HG03469 (cell line): ENCODE results near the gene FIBIN.
"Not testable (repeated sequence)": the region's sequence is repeated elsewhere in the genome, so short reads cannot be mapped to it uniquely, and the experiment has no call there.

Experiments
- ATAC-seq: cut with Tn5 transposase; IDR thresholded peaks from one replicate; pipeline ENCODE4 v1.9.1; 2021; ENCODE audit warnings: mild to moderate bottlenecking, moderate library complexity, moderate number of reproducible peaks; ENCODE audit not compliant: unreplicated experiment

Gene FIBIN

DNA sequence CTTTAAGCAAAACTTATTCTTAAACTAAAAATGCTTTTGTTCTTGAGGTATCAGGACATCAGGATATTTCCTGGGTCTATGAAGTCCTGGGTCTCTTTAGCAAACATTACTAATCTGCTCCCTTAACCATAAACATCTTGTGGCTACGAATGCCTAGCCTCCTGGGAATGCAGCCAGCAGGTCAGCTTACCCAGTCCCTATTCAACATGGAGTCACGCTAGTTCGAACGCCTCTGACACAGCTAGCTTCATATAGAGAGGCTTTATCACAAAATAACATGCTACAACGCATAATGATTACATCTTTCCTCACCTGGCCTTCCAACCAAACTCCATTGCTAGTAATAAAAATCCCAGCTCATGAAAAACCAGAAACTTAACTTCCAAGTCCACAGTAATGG, 17.5 kb upstream of the FIBIN start:
- ATAC-seq: no peak

GRCh38 chr11:26977209-26977608, 16.7 kb upstream of the FIBIN start:
- ATAC-seq: not testable (repeated sequence)

- no peak for ATAC-seq
Observed at GRCh38 chr11:26983645-26984044, 10.3 kb upstream of the FIBIN start.

DNA sequence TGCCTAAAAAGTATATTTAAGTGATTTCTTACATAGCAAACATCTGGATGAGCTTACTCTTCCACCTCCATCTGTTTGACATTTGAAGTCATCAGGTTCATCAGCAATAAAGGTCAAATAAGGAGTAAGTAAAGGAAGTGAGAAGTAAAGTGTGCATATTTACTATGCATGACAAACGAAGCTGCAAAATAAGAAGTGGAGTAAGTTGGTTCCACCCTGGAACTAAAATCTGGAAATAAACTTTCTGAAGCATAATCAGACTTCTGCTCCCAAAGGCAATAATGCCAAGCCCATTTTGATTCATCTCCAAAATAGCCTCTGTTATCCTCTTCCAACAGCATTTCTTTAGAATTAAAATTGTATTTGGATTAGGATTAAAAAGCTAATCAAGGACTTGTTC, 8.4 kb upstream of the FIBIN start:
- no peak for ATAC-seq

DNA sequence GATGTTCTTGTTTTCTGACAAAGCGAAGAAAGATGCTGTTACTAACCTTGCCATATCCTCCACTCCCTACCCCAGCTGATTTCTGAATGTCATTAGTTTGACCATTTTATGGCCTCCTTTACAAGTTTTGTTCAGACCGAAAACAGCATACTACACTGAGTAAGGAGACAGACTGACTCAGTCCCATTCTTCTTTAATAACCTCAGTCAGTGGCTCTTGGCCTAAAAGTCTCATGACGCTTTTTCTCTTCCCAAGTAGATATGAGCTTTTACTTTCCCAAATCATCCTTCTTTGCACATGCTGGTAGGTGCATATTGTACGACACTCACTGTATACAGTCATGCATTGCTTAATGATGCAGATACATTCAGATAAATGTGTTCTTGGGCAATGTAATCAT, 8.0 kb upstream of the FIBIN start:
- no peak for ATAC-seq

DNA sequence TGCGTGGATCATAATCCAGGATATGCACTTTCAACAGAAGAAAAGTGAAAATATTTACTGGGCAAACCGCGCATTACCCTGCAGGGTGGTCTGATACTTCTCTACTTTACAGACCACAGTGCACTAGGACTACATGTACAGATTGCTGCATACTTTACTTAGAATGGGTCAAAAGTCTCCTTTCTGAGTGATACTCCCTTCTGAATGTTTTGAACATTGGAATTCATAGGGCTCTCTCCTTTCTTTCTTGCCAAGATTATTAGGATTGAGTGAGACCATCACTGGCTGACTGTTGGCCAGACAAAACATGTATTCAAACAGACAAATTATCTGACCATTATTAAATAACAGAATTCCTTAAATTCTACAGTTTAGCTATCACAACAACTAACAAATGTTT, 6.6 kb upstream of the FIBIN start:
- ATAC-seq: no peak

DNA sequence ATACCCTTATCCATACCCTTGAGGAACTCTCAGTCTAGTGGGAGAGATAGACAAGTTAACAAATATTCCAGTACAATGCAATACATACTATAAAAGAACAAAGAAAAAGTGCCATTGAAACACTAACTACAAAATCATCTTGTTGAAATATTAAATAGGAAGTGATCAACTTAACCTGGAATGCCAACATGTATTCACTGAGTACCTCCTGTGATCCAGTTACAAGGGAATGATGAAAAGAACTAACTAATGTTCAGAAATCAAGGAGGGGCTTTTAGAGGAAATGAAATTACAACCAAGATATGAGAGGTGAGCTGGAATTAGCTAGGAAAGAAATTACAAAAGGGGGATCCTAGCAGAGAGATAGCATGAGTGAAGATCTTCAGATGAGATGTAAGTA, 6.2 kb upstream of the FIBIN start:
- no peak for ATAC-seq

- ATAC-seq: no peak
Observed at GRCh38 chr11:26992031-26992541, 1.8 kb upstream of the FIBIN start.

GRCh38 chr11:26994631-26995095, 751 bp downstream of the FIBIN start:
- no peak for ATAC-seq

DNA sequence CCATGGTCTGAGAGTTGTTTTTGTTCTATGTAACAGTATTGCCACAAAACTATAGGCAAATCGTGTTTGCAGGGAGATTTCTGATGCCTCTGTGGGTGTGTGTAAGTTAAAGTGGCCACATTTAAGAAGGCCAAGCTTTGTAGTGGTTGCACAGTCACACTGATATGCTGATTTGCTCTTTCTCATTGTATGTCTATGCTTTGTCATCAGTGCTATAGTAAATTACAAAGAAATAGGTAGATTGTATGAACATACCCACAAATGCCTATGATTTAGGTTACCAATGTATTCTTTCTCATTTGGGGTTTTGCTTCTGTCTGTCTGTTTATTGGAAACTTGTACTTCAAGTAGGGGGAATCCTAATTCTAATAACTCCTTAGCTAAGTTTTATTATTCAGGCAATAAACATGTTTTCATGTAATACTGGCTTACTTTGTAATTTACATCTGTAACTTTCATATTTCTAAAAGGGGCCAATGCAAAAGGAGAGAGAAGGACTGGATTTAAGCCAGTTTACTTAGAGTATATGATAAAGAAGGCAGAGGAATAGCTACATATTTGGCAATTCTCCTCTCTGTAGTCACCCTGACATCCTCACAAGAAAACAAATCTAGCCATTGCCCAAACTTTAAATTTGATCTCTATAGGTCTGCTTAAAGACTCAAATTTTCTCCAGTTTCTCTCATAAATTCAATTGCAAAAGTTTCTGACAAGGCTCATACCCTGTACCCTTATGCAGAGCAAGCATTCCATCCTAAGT, 2.0 kb downstream of the FIBIN start:
- ATAC-seq: no peak

DNA sequence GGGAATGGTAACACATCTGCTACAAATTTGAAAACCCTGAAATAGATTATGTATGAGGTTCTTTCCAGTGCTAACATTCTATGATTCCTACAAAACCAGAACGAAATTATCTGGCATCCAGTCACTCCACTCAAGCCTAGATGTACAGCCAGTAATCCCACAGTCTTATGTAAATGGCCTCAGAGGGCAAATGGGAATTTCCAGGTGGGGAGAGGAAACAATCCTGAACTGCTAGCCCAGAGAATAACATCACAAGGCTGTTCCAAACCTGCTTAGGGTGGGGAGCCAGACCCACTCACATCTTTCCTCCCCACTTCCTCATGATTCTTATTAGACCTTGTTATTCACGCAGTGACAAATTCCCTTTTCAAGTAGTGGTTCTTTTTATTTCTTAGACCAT, 3.5 kb downstream of the FIBIN start:
- ATAC-seq: no peak

GRCh38 chr11:27001136-27001730, 7.3 kb downstream of the FIBIN start:
- ATAC-seq: not testable (repeated sequence)

DNA sequence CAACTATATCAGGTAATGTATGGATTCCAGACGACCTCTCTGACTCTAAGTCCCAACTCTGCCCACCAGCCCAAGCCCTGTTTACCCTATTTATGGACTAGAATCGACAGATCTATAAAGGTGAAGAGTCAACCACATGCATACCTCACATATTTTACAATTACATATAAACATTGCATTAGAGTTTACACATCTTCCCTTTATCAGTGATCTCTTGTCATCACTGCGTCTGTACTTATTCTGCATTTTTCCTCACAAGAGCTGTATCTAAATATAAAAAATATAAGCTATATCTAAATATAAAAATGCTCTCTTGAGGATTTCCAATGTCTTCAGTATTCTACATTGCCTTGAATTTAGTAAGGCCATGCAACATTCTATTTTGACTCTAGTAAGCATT, 8.5 kb downstream of the FIBIN start:
- ATAC-seq: no peak

DNA sequence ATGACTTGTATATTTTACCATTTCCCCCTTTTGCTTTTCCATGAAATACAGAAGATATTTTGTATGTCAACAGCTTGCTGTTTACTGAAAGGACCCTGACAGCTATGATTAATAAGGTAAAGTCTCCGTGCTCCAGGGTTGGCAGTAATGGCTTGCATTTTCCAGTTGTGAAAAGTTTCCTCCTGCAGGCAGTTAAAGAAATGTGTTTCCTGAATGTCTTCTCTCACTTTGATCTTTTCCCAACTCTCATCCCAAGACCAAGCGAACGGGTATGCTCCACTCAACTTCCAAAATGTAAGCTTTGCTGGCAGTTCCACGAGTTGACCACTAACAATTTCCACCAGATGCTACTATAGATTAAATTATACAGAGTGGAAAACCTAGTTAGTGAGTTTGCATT, 8.9 kb downstream of the FIBIN start:
- no peak for ATAC-seq

- ATAC-seq: no peak
Observed at GRCh38 chr11:27004103-27004502, 10.2 kb downstream of the FIBIN start.

DNA sequence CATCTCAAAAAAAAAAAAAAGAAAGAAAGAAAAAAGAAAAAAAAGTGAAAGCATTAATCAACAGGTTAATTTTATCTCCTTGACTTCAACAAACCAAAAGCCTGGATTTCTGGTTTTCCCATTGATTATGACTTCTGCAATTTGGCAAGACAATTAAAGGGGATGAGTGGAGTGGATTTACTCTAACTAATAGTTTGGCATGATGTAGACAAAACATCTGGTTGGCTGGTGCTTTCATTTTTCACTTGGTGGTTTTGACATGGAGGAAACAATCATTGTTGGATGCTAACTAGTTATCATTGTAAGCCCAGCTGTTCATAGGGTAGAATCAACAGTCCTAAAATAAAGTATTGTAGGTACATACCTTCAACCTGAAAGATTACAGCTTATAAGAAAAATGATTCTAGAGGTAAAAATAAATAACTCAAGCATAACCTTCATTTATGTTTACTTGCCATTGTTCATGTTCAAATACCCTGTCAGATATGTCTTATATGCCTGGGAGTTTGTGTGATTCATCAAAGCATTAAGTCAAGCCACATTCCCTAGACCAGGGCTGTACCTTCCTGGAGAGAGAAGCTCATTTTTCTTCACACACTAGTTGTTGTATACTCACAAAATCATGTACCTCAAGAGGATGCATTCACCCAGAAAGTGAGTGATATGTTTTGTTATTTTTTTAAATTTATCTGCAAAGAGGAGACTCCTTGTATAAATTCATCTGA, 15.1 kb downstream of the FIBIN start:
- no peak for ATAC-seq

GRCh38 chr11:27011560-27012233, 17.8 kb downstream of the FIBIN start:
- ATAC-seq: no peak

- ATAC-seq: no peak
Observed at GRCh38 chr11:27012234-27012921, 18.5 kb downstream of the FIBIN start.

GRCh38 chr11:27013781-27014361, 20.0 kb downstream of the FIBIN start:
- no peak for ATAC-seq

DNA sequence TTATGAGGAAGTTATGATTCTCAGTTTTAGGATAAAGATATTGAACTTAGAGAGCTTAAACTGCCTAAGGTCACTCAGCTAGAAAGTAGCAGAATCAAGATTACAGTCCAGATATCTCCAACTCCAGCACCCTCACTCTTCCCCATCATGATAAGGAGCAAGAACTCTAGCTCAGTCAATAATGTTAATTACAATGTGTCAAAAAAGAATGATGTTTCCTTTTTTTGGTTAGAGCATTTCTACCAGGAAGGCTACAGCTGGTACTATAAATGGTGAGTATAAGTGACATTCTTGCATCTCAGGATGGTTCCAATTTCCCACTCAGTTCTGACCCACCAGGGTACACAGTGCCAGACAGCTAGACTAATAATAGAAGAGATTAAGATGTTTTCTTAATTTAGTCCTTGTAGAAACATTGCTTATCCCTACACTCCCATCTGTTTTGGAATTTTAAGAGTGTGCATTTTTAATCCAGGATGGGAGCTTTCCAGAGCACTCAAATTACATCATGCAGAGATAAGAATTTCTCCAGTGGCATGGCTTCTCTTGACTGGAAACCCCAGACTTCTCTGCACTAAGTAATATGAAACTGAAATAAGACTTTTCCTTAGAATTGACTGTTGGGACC, 25.1 kb downstream of the FIBIN start:
- ATAC-seq: no peak
